HepG2 (cell line): ENCODE data around the gene ANKRD49. TPM values are rescaled to one million over a fixed set of nuclear protein-coding genes. Genes with fewer than 3 reads are reported as not detected.

Experiments
- ADNP ChIP-seq: sonication (generic); formaldehyde crosslinking; IDR thresholded peaks from 2 replicates; pipeline ENCODE4 v1.4.0; 2020; ENCODE audit warnings: missing genetic modification reagents
- ATF7 ChIP-seq, 2 experiments: fragments of 450-650 bp in 1 of 2; sonication (generic) in 1 of 2; formaldehyde crosslinking in 1 of 2; IDR thresholded peaks; 2 replicates each; pipeline versions ENCODE4 v1.4.0 to v1.6.1; 2016 to 2020; ENCODE audit warnings: antibody characterized with exemption in 1 of 2, mild to moderate bottlenecking in 1 of 2, missing genetic modification reagents in 1 of 2
- CHD4 ChIP-seq: fragments of 200-600 bp; sonication (generic); IDR thresholded peaks from 2 replicates; pipeline ENCODE4 v1.7.0; 2017; ENCODE audit warnings: mild to moderate bottlenecking, low read length, borderline replicate concordance
- EHMT2 ChIP-seq: fragments of 200-600 bp; sonication (generic); IDR thresholded peaks from 2 replicates; pipeline ENCODE4 v1.7.0; 2017; ENCODE audit warnings: antibody characterized with exemption, low read depth, low read length, borderline replicate concordance
- HHEX ChIP-seq: IDR thresholded peaks from 2 replicates; pipeline ENCODE4 v1.6.1; 2016; ENCODE audit warnings: control low read depth
- KMT2A ChIP-seq: sonication (generic); formaldehyde crosslinking; IDR thresholded peaks from 2 replicates; pipeline ENCODE4 v1.4.0; 2020; ENCODE audit warnings: missing genetic modification reagents
- MTA3 ChIP-seq: sonication (generic); formaldehyde crosslinking; IDR thresholded peaks from 2 replicates; pipeline ENCODE4 v1.4.0; 2020; ENCODE audit warnings: missing genetic modification reagents
- POGZ ChIP-seq: sonication (generic); formaldehyde crosslinking; IDR thresholded peaks from 2 replicates; pipeline ENCODE4 v1.4.0; 2020; ENCODE audit warnings: mild to moderate bottlenecking, missing genetic modification reagents
- SMAD3 ChIP-seq: sonication (generic); formaldehyde crosslinking; IDR thresholded peaks from 2 replicates; pipeline ENCODE4 v1.4.0; 2020; ENCODE audit warnings: missing genetic modification reagents
- STAG1 ChIP-seq: sonication (generic); formaldehyde crosslinking; IDR thresholded peaks from 2 replicates; pipeline ENCODE4 v1.4.0; 2020; ENCODE audit warnings: missing genetic modification reagents
- TBP ChIP-seq: sonication (generic); formaldehyde crosslinking; IDR thresholded peaks from 2 replicates; pipeline ENCODE4 v1.5.0; 2020; ENCODE audit warnings: missing genetic modification reagents
- USF2 ChIP-seq, 2 experiments: sonication (generic) in 1 of 2; formaldehyde crosslinking in 1 of 2; IDR thresholded peaks; 2 replicates each; pipeline versions ENCODE4 v1.5.1 to v1.6.1; 2011 to 2020; ENCODE audit warnings: borderline replicate concordance in 1 of 2, low read depth in 1 of 2, low read length in 1 of 2, mild to moderate bottlenecking in 1 of 2, missing genetic modification reagents in 1 of 2, moderate library complexity in 1 of 2
- ZBTB33 ChIP-seq: sonication (generic); formaldehyde crosslinking; IDR thresholded peaks from 2 replicates; pipeline ENCODE4 v1.4.0; 2020; ENCODE audit warnings: missing genetic modification reagents
- ZEB1 ChIP-seq: IDR thresholded peaks from 2 replicates; pipeline ENCODE4 v1.6.1; 2012; ENCODE audit warnings: mild to moderate bottlenecking, low read depth, inconsistent platforms; ENCODE audit not compliant: insufficient replicate concordance
- ZFP37 ChIP-seq: sonication (generic); formaldehyde crosslinking; IDR thresholded peaks from 2 replicates; pipeline ENCODE4 v1.4.0; 2020; ENCODE audit warnings: missing genetic modification reagents, borderline replicate concordance
- ZGPAT ChIP-seq: IDR thresholded peaks from 2 replicates; pipeline ENCODE4 v1.6.1; 2016; ENCODE audit warnings: mild to moderate bottlenecking
- ZNF253 ChIP-seq: sonication (generic); formaldehyde crosslinking; IDR thresholded peaks from 2 replicates; pipeline ENCODE4 v1.8.0; 2022; ENCODE audit warnings: mild to moderate bottlenecking, missing genetic modification reagents, borderline replicate concordance
- ZNF589 ChIP-seq: sonication (generic); formaldehyde crosslinking; conservative IDR thresholded peaks from 2 replicates; pipeline ENCODE4 v1.8.0; 2022; ENCODE audit warnings: mild to moderate bottlenecking, moderate library complexity, missing genetic modification reagents
- ZNF605 ChIP-seq: sonication (generic); formaldehyde crosslinking; IDR thresholded peaks from 2 replicates; pipeline ENCODE4 v1.8.0; 2022; ENCODE audit warnings: mild to moderate bottlenecking, missing genetic modification reagents
- ZNF670 ChIP-seq: sonication (generic); formaldehyde crosslinking; IDR thresholded peaks from 2 replicates; pipeline ENCODE4 v1.8.0; 2022; ENCODE audit warnings: mild to moderate bottlenecking, missing genetic modification reagents, borderline replicate concordance
- ZNF672 ChIP-seq: sonication (generic); formaldehyde crosslinking; IDR thresholded peaks from 2 replicates; pipeline ENCODE4 v1.8.1; 2022; ENCODE audit warnings: missing genetic modification reagents
- polyA plus RNA-seq, 8 experiments: library from polyadenylated mRNA; depleted of rRNA in 3 of 8; stranded (reverse) in 7 of 8; unstranded in 1 of 8; fragments of >200 nt; fragmentation: Illumina TruSeq in 4 of 8; extraction: Trizol in 4 of 8; gene quantifications; 2 replicates each; pipeline versions ENCODE4 v1.2.1 to v1.2.3, GENCODE V29; 2011 to 2016; ENCODE audit warnings: low read depth in 4 of 8, missing spikeins in 1 of 8, mixed read lengths in 1 of 8; ENCODE audit not compliant: insufficient read depth in 1 of 8
- total RNA-seq, 5 experiments: library from RNA; depleted of rRNA; stranded (reverse); fragments of >200 nt; fragmentation: Illumina TruSeq; extraction: Trizol; gene quantifications; 2 replicates each; pipeline ENCODE4 v1.2.3, GENCODE V29; 2016; ENCODE audit warnings: low read depth in 1 of 5
- TF ChIP-seq, protein P1 (sequence below): sonication (generic); formaldehyde crosslinking; IDR thresholded peaks from 2 replicates; pipeline ENCODE4 v1.5.0; 2020; ENCODE audit warnings: missing genetic modification reagents

Gene ANKRD49
- total and polyA plus RNA-seq, 2 of the 13 experiments (the other 11 are each of a cell fraction or from before 2014, with no cell fraction given), result 14.2 to 14.3 TPM

DNA sequence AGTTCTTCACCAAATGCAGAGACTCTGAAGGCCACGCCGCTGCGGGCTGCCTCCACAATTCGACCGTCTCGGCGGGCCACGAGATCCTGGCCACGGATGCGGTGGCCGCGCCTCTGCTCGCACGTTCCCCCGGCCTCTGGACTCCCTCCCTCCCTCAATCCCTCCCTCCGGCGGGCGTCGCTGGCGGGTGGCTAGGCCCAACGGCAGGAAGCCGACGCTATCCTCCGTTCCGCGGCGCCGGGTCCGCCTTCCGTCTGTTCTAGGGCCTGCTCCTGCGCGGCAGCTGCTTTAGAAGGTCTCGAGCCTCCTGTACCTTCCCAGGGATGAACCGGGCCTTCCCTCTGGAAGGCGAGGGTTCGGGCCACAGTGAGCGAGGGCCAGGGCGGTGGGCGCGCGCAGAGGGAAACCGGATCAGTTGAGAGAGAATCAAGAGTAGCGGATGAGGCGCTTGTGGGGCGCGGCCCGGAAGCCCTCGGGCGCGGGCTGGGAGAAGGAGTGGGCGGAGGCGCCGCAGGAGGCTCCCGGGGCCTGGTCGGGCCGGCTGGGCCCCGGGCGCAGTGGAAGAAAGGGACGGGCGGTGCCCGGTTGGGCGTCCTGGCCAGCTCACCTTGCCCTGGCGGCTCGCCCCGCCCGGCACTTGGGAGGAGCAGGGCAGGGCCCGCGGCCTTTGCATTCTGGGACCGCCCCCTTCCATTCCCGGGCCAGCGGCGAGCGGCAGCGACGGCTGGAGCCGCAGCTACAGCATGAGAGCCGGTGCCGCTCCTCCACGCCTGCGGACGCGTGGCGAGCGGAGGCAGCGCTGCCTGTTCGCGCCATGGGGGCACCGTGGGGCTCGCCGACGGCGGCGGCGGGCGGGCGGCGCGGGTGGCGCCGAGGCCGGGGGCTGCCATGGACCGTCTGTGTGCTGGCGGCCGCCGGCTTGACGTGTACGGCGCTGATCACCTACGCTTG is 50.2 kb downstream of the ANKRD49 start, which contains the start of gene FUT4 (continued):
- TF ChIP-seq ZNF670 (CRISPR knock-in tag) (no peak), ATF7 (IDR thresholded peaks at IDR 0.05) (no peak), ATF7 (CRISPR knock-in tag; IDR thresholded peaks at IDR 0.05) (no peak), KMT2A (CRISPR knock-in tag) (no peak), ZFP37 (CRISPR knock-in tag) (no peak), ZNF253 (CRISPR knock-in tag) (no peak), ZNF589 (no peak), ZBTB33 (CRISPR knock-in tag) (0 out of 2 replicates have a peak, but pooled peaks have one; percentile 18), ZNF672 (no peak; the same call in 1 of the 2 replicates), CHD4 (no peak), ZNF605 (CRISPR knock-in tag) (peak; percentile 69; the same call in 1 of the 2 replicates), ADNP (CRISPR knock-in tag) (no peak), ZGPAT (CRISPR knock-in tag) (peak; percentile 60; the same call in 1 of the 2 replicates), ZEB1 (no peak), MTA3 (CRISPR knock-in tag) (no peak), EHMT2 (no peak), SMAD3 (CRISPR knock-in tag) (no peak), STAG1 (CRISPR knock-in tag) (no peak), POGZ (CRISPR knock-in tag) (no peak), TBP (CRISPR knock-in tag) (no peak), HHEX (CRISPR knock-in tag) (no peak), USF2 (IDR thresholded peaks at IDR 0.05; ENCODE audit: low read depth, low read length) (no peak), USF2 (CRISPR knock-in tag; IDR thresholded peaks at IDR 0.05; ENCODE audit: borderline replicate concordance) (no peak)
- TF ChIP-seq, protein P1, sequence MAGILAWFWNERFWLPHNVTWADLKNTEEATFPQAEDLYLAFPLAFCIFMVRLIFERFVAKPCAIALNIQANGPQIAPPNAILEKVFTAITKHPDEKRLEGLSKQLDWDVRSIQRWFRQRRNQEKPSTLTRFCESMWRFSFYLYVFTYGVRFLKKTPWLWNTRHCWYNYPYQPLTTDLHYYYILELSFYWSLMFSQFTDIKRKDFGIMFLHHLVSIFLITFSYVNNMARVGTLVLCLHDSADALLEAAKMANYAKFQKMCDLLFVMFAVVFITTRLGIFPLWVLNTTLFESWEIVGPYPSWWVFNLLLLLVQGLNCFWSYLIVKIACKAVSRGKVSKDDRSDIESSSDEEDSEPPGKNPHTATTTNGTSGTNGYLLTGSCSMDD (CRISPR knock-in tag), result no peak
